Measurements from ENCODE around the gene PYGO1.

PYGO1 gene

DNA sequence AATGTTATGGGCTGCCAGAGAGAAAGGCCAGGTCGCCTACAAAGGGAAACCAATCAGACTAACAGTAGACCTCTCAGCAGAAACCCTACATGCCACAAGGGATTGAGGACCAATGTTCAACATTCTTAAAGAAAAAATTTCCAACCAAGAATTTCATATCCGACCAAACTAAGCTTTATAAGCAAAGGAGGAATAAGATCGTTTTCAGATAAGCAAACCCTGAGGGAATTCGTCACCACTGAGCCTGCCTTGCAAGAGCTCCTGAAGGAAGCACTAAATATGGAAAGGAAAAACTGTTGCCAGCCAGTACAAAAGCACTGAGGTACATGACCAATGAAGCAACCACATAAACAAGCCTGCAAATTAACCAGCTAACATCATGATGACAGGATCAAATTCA is 33.1 kb downstream of the PYGO1 start:
- H3K4me3 ChIP-seq (ENCODE audit: low read depth, low read length), result no peak overlapping the region
- TF ChIP-seq, protein P1, sequence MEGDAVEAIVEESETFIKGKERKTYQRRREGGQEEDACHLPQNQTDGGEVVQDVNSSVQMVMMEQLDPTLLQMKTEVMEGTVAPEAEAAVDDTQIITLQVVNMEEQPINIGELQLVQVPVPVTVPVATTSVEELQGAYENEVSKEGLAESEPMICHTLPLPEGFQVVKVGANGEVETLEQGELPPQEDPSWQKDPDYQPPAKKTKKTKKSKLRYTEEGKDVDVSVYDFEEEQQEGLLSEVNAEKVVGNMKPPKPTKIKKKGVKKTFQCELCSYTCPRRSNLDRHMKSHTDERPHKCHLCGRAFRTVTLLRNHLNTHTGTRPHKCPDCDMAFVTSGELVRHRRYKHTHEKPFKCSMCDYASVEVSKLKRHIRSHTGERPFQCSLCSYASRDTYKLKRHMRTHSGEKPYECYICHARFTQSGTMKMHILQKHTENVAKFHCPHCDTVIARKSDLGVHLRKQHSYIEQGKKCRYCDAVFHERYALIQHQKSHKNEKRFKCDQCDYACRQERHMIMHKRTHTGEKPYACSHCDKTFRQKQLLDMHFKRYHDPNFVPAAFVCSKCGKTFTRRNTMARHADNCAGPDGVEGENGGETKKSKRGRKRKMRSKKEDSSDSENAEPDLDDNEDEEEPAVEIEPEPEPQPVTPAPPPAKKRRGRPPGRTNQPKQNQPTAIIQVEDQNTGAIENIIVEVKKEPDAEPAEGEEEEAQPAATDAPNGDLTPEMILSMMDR (IDR thresholded peaks at IDR 0.05; ENCODE audit: low read depth, low read length, missing control alignments), result no peak
- in situ Hi-C loops (cut with HindIII; ENCODE audit: low sequenced_read_pairs), result no loop called here
- DNase-seq (ENCODE audit: low read depth), result no peak

DNA sequence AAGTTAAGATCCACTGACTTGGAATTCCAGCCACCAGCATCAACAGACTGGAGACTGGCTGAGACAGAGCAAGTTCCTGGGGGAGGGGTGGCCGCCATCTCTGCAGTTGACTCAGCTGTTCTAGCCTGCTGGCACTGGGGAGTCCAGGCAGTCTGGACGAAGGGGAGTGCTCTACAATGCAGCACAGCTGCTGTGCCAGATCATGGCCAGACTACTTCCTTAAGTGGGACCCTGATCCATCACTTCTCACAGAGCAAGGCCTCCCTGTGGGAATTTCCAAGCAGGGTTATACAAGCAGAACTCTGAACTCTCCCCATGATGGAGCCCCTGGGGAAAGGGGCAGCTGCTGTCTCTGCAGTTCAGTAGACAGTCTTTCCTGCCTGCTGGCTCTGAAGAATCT is 35.2 kb downstream of the PYGO1 start:
- in situ Hi-C loops (cut with HindIII; ENCODE audit: low sequenced_read_pairs), result no loop called here

DNA sequence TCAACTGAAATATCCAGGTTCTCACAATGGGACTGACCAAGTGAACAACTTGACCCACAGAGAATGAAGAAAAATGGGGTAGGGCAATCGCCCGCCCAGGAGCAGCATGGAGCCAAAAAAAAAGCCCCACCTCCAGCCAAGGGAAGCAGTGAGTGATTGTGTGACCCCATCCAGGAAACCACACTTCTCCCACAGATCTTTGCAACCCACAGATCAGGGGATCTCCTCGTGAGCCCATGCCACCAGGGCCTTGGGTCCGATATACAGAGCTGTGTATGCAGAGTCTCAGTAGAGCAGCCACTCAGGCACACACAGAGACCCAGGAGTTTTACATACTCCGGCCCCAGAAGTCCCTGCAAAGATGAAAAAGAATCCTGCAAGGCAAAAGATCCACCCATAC is 35.7 kb downstream of the PYGO1 start:
- in situ Hi-C loops (cut with HindIII; ENCODE audit: low sequenced_read_pairs), result no loop called here
- no peak overlapping the region for H3K4me3 ChIP-seq (ENCODE audit: low read depth, low read length)
- no peak for DNase-seq (ENCODE audit: low read depth)
- TF ChIP-seq, protein P1 (IDR thresholded peaks at IDR 0.05; ENCODE audit: low read depth, low read length, missing control alignments), result no peak

More for the DNA sequence above, 35.2 kb downstream of the PYGO1 start:
- peak; percentile 11 for DNase-seq (ENCODE audit: low read depth)
- TF ChIP-seq, protein P1 (IDR thresholded peaks at IDR 0.05; ENCODE audit: low read depth, low read length, missing control alignments), result no peak
- H3K4me3 ChIP-seq (ENCODE audit: low read depth, low read length), result no peak overlapping the region

DNA sequence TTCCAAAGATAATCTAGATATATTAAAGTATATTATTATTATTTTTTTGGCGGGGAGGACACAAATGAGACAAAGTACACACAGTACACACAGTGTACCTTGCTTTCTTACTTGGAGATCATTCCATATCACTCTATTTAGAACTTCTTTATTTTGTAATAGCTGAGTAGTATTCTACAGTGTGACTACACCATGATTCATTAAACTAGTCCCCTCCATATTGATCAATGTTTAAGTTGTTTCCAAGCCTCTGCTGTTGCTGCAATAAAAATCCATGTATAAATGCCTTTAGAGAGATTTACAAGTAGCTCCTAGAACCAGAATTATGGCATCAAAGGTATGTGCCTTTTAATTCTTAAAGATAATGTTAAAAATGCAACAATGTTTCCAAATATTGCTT is 38.8 kb downstream of the PYGO1 start:
- no peak for DNase-seq (ENCODE audit: low read depth)
- TF ChIP-seq, protein P1 (IDR thresholded peaks at IDR 0.05; ENCODE audit: low read depth, low read length, missing control alignments), result no peak
- H3K4me3 ChIP-seq (ENCODE audit: low read depth, low read length), result no peak overlapping the region
- in situ Hi-C loops (cut with HindIII; ENCODE audit: low sequenced_read_pairs), result no loop called here

DNA sequence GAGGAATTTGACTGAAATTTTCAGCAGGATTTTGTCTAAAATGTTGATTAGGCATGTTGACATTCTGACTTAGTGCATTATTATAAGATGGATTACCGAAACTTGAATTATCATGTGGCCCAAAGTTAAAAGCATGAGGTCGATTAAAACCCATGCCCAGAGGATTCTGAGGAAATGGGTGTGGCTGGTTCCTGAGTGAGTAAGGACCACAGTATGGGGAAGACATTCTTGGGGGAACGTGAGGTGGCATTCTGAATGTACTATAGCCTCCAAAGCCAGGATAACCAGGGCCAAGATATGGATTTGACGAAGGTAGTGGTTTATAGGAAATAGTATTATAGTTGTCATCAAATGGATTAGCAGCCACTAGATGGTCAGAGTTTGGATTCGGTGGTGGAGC is 41.4 kb downstream of the PYGO1 start:
- no peak for DNase-seq (ENCODE audit: low read depth)
- no peak overlapping the region for H3K4me3 ChIP-seq (ENCODE audit: low read depth, low read length)
- TF ChIP-seq, protein P1 (IDR thresholded peaks at IDR 0.05; ENCODE audit: low read depth, low read length, missing control alignments), result no peak
- in situ Hi-C loops (cut with HindIII; ENCODE audit: low sequenced_read_pairs), result no loop called here

DNA sequence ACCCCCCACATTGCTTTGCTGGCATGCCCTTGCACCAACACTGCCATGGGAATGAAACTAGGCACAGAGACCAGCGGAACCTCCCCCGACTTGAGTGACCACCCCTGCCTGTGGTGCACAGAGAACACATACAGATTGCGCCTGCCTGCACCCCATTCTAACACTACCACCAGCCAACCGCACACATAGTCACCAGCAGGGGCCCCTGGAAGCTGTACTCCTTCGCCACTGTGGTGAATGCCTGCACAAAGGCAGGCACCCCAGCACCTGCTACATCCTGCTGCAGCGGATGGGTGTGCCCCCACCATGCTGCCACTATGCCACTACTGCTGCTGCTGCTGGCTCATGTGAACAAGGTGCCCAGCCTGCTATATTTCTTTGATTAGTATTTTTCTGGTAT is 52.7 kb downstream of the PYGO1 start:
- in situ Hi-C loops (cut with HindIII; ENCODE audit: low sequenced_read_pairs), result no loop called here
- DNase-seq (ENCODE audit: low read depth), result no peak

More for the DNA sequence above, 52.7 kb downstream of the PYGO1 start:
- TF ChIP-seq, protein P1 (IDR thresholded peaks at IDR 0.05; ENCODE audit: low read depth, low read length, missing control alignments), result no peak
- no peak overlapping the region for H3K4me3 ChIP-seq (ENCODE audit: low read depth, low read length)

All from astrocyte of the cerebellum (primary cell).